Natural killer cell (primary cell): ENCODE results near the gene ZC3H4. TPM values are rescaled to one million over a fixed set of nuclear protein-coding genes. Genes with fewer than 3 reads are reported as not detected.

ENCODE experiments used
- ATAC-seq, 3 donors: fragments of 150-1000 bp in 2 of 3; fragments of 200-7000 bp in 1 of 3; cut with Tn5 transposase; 1 replicate in 1 of 3; 2 replicates in 2 of 3; pipeline ENCODE4 v1.10.0; 2021; ENCODE audit warnings: mild to moderate bottlenecking in 2 of 3, moderate library complexity in 2 of 3
- DNase-seq, 2 donors: peaks; one replicate each; pipeline versions ENCODE4 v3.0.0 to v3.0.0-alpha.2; 2013 to 2021; ENCODE audit warnings: mixed read lengths in 1 of 2
- H3K27ac ChIP-seq: one replicate; pipeline ENCODE4 v1.5.1; 2013; ENCODE audit warnings: mild to moderate bottlenecking, low read length
- H3K27me3 ChIP-seq: one replicate; pipeline ENCODE4 v1.6.1; 2013; ENCODE audit warnings: low read length; ENCODE audit not compliant: control insufficient read depth, insufficient read depth
- H3K36me3 ChIP-seq: one replicate; pipeline ENCODE4 v1.6.1; 2013; ENCODE audit warnings: low read length; ENCODE audit not compliant: control insufficient read depth, insufficient read depth
- H3K4me1 ChIP-seq: one replicate; pipeline ENCODE4 v1.6.1; 2013; ENCODE audit warnings: low read length; ENCODE audit not compliant: control insufficient read depth, insufficient read depth
- H3K4me3 ChIP-seq: one replicate; pipeline ENCODE4 v1.5.1; 2013; ENCODE audit warnings: low read length
- H3K9me3 ChIP-seq: one replicate; pipeline ENCODE4 v1.6.1; 2013; ENCODE audit warnings: low read length; ENCODE audit not compliant: control insufficient read depth, insufficient read depth
- H3K27ac Mint-ChIP-seq, 2 donors: one replicate each; pipeline ENCODE4 v1.8.0; 2022; ENCODE audit warnings: mild to moderate bottlenecking in 2 of 2, mixed read lengths in 2 of 2, moderate library complexity in 1 of 2
- H3K27me3 Mint-ChIP-seq, 2 donors: one replicate each; pipeline ENCODE4 v1.8.0; 2022; ENCODE audit warnings: low read depth in 2 of 2, mixed read lengths in 2 of 2
- H3K36me3 Mint-ChIP-seq: one replicate; pipeline ENCODE4 v1.8.0; 2022; ENCODE audit warnings: mixed read lengths
- H3K4me1 Mint-ChIP-seq, 2 donors: one replicate each; pipeline ENCODE4 v1.8.0; 2022; ENCODE audit warnings: mixed read lengths in 2 of 2
- H3K4me3 Mint-ChIP-seq: one replicate; pipeline ENCODE4 v1.8.0; 2022; ENCODE audit warnings: mild to moderate bottlenecking, moderate library complexity, mixed read lengths
- H3K9me3 Mint-ChIP-seq, 2 donors: one replicate each; pipeline ENCODE4 v1.8.0; 2022; ENCODE audit warnings: mixed read lengths in 2 of 2
- WGBS: methylation state at CpG from one replicate; pipeline ENCODE4 v1.1.7; 2013; ENCODE audit warnings: missing lambda C conversion rate; ENCODE audit not compliant: insufficient coverage; 5-methylcytosine and 5-hydroxymethylcytosine counted together
- intact Hi-C: fragments of 100-400 bp; cut with micrococcal nuclease; formaldehyde crosslinking; loops from one replicate; pipeline ENCODE4 v1.14.2; 2022
- total RNA-seq, 4 donors: library from RNA; stranded (reverse); fragments of 120-200 nt in 1 of 4; gene quantifications; one replicate each; pipeline versions ENCODE4 v1.2.3 to v1.2.4, GENCODE V29; 2013 to 2022
- TF ChIP-seq, protein P1 (sequence below): fragments of 200-600 bp; IDR thresholded peaks from one replicate; pipeline ENCODE4 v1.8.0; 2022; ENCODE audit warnings: antibody characterized with exemption

Gene ZC3H4
- total RNA-seq, 3 donors from 2014 or later (not counting 1 experiment from before 2014, with no cell fraction given): 71.2 to 75.3 (median 73.3) TPM

DNA sequence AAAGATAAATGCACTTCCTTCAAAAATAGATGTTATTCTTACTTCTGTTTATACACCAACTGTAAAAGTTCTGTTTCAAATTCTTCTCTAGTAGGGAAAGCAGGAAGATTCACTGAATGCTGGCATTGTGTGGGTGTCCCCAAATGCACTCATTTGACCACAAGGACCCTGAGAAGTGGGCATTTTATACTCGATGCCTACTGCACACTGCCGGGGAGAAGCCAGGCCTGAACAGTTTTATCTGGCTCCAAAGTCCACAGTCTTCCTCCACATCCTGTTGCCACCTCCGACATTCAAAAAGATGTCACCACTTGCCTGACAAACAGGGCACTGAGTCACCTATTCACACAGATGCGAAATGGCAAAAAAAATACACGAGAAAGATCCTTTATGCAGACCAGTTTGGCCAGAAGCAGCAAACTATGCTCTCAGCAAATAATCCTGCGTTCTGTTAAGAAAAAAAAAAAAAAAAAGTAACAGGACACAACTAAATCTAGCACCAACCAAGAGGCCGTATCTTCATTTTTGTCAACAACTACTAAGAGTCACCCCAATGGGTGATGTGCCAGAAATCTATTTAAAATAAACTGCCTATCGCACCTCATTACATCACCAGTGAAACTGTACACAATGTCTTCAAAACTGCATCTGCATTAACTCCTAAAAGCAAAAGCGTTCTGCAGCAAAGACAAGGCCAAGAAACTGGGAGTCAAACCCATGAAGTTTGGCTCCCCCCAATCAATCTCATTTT lies 6.2 kb downstream of the ZC3H4 start:
- no peaks in the 10 kb centered on the region for H3K36me3 Mint-ChIP-seq
- DNase-seq (peak in 1 of 2 donors; percentile 68), ATAC-seq (peak; percentile 16 to 49 (median 42))
- Histone ChIP-seq H3K36me3 (peaks cover 8% of the 10 kb centered on the region), H3K4me3 (no peak overlapping the region), H3K9me3 (no peaks in the 10 kb centered on the region), H3K27me3 (no peaks in the 10 kb centered on the region), H3K27ac (peak overlapping the region; percentile 44), H3K4me1 (peaks cover 26% of the 10 kb centered on the region)
- no peaks in the 10 kb centered on the region for H3K27me3 Mint-ChIP-seq
- H3K4me3 Mint-ChIP-seq: peak overlapping the region; percentile 52
- WGBS: 30% methylated on average over 9 of the region's 9 CpGs
- intact Hi-C loops: no loop called here
- H3K27ac Mint-ChIP-seq: peak overlapping the region; percentile 99 to 100
- TF ChIP-seq, protein P1, sequence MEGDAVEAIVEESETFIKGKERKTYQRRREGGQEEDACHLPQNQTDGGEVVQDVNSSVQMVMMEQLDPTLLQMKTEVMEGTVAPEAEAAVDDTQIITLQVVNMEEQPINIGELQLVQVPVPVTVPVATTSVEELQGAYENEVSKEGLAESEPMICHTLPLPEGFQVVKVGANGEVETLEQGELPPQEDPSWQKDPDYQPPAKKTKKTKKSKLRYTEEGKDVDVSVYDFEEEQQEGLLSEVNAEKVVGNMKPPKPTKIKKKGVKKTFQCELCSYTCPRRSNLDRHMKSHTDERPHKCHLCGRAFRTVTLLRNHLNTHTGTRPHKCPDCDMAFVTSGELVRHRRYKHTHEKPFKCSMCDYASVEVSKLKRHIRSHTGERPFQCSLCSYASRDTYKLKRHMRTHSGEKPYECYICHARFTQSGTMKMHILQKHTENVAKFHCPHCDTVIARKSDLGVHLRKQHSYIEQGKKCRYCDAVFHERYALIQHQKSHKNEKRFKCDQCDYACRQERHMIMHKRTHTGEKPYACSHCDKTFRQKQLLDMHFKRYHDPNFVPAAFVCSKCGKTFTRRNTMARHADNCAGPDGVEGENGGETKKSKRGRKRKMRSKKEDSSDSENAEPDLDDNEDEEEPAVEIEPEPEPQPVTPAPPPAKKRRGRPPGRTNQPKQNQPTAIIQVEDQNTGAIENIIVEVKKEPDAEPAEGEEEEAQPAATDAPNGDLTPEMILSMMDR: no peak
- H3K9me3 Mint-ChIP-seq: no peaks in the 10 kb centered on the region
- H3K4me1 Mint-ChIP-seq: peaks cover 63 to 66% of the 10 kb centered on the region in 2 donors

DNA sequence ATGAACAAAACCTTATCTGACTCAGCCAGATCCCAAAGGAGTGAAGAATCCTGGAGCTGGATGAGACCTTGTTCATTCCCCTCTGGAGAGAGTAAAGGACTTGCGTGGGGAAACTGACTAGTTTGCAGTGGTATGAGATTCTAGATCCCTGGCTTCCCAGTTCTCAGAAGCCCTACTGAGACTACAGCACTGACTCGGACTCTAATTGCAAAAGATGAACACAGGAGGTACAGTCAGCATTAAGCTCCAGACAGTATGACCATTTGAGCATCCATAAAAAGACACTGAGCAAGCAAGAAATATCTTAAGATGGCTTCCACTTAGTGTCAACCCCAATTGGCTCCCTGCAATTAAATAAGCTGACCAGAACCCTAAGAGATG lies 6.8 kb downstream of the ZC3H4 start:
- TF ChIP-seq, protein P1: no peak
- no peak for DNase-seq
- Histone ChIP-seq H3K9me3 (no peaks in the 10 kb centered on the region), H3K36me3 (peaks cover 8% of the 10 kb centered on the region), H3K4me1 (peaks cover 26% of the 10 kb centered on the region), H3K27ac (peak overlapping the region; percentile 44), H3K27me3 (no peaks in the 10 kb centered on the region), H3K4me3 (no peak overlapping the region)
- Mint-ChIP-seq H3K9me3 (no peaks in the 10 kb centered on the region), H3K36me3 (no peaks in the 10 kb centered on the region), H3K27ac (peak overlapping the region; percentile 99 to 100), H3K4me1 (peaks cover 65 to 66% of the 10 kb centered on the region in 2 donors), H3K4me3 (no peak overlapping the region), H3K27me3 (no peaks in the 10 kb centered on the region)
- 98% methylated on average over 2 of the region's 2 CpGs for WGBS
- intact Hi-C loops: no loop called here
- ATAC-seq: no peak

DNA sequence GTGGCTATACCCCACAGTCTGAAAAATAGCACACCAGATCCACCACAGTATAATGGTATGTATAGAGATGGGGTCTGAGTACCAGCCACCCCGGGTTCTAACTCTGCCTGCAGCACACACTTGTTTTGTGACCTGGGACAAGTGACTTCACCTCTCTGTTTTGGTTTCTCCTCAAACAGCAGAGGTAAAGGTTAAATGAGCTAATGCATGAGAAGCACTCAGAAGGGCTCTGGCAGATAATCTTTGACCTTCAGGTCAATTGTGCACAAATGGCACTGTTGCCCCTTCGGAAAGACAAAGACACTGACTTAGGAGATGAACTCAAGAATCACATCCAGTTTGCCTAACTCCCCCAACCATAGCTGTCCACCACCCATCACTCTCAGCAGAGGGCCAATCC lies 7.7 kb downstream of the ZC3H4 start:
- H3K4me3 Mint-ChIP-seq: no peak overlapping the region
- Histone ChIP-seq H3K27ac (no peak overlapping the region), H3K27me3 (no peaks in the 10 kb centered on the region), H3K36me3 (peaks cover 8% of the 10 kb centered on the region), H3K9me3 (no peaks in the 10 kb centered on the region), H3K4me3 (no peak overlapping the region), H3K4me1 (peaks cover 26% of the 10 kb centered on the region)
- WGBS: 75% methylated on average over 2 of the region's 2 CpGs
- H3K4me1 Mint-ChIP-seq: peaks cover 58 to 59% of the 10 kb centered on the region in 2 donors
- DNase-seq: no peak
- H3K27me3 Mint-ChIP-seq: no peaks in the 10 kb centered on the region
- intact Hi-C loops: no loop called here
- H3K9me3 Mint-ChIP-seq: no peaks in the 10 kb centered on the region
- ATAC-seq: no peak
- peak overlapping the region; percentile 28 to 99 for H3K27ac Mint-ChIP-seq
- TF ChIP-seq, protein P1: no peak
- H3K36me3 Mint-ChIP-seq: no peaks in the 10 kb centered on the region

DNA sequence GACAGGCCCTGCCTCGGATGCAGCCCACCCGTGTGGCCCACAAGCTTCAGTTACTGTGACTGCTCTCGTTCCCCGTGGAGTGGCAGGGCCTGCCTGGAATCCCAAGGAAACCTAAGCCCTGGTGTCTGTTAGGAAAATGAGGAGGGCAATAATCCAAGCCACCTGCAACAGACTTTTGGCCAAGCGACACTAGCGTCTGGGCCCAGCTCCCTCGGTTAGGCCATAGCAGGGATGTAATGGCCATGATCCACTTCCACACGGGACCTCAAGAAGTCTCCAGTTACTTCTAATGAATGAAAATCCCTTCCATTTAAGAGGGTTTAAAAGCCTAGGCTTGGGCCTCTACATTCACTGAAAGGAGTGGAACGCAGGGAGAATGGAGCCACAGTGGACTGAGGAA lies 8.9 kb downstream of the ZC3H4 start:
- H3K4me1 ChIP-seq: peaks cover 22% of the 10 kb centered on the region
- H3K9me3 Mint-ChIP-seq: no peaks in the 10 kb centered on the region
- intact Hi-C loops: no loop called here
- H3K4me3 ChIP-seq: no peak overlapping the region
- no peaks in the 10 kb centered on the region for H3K9me3 ChIP-seq
- H3K36me3 Mint-ChIP-seq: no peaks in the 10 kb centered on the region
- peaks cover 6% of the 10 kb centered on the region for H3K36me3 ChIP-seq
- H3K27me3 ChIP-seq: no peaks in the 10 kb centered on the region
- ATAC-seq: no peak
- no peak overlapping the region for H3K4me3 Mint-ChIP-seq
- no peak overlapping the region for H3K27ac ChIP-seq
- H3K4me1 Mint-ChIP-seq: peaks cover 47 to 51% of the 10 kb centered on the region in 2 donors
- TF ChIP-seq, protein P1: no peak
- 95% methylated on average over 9 of the region's 9 CpGs for WGBS
- no peak overlapping the region for H3K27ac Mint-ChIP-seq
- no peak for DNase-seq
- H3K27me3 Mint-ChIP-seq: no peaks in the 10 kb centered on the region
